ENCODE results near the gene SMPD3.

DNA sequence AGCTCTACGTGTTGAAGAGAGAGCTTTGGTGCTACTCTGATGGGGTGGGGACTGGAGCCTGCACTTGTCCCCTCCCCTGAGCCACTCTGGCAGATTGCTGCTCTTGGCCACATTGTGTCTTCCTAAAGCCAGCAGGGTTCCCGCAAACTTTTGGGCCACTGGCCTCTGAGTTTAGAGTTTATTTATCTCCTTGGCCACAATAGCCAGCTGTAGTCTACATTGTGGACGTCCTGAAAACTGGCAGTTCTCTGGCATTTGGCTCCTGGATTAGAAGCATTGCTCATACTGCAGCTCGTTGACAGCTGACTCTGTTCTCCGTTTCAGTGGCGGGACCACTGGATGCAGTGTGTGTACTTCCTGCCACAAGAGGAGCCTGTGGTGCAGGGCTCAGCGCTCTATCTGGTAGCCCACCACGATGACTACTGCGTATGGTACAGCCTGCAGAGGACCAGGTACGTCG, 102.9 kb downstream of the SMPD3 start:
- no peak for TF ChIP-seq CTCF (IDR thresholded peaks at IDR 0.05)
- no peak for TF ChIP-seq PBX3 (IDR thresholded peaks at IDR 0.05)
- TF ChIP-seq HDAC2 (IDR thresholded peaks at IDR 0.05): no peak
- no peak for TF ChIP-seq CBX8 (IDR thresholded peaks at IDR 0.05)
- TF ChIP-seq JUN (IDR thresholded peaks at IDR 0.05): no peak
